ENCODE measurements around the gene ITGB7. TPM values are rescaled to one million over a fixed set of nuclear protein-coding genes. Genes with fewer than 3 reads are reported as not detected.
A peak's percentile ranks its signal among the peaks of the same experiment; 100 is the strongest.

The ITGB7 gene
- total and polyA plus RNA-seq, 12 donors, result 0.55 to 8.4 (median 1.1) TPM

DNA sequence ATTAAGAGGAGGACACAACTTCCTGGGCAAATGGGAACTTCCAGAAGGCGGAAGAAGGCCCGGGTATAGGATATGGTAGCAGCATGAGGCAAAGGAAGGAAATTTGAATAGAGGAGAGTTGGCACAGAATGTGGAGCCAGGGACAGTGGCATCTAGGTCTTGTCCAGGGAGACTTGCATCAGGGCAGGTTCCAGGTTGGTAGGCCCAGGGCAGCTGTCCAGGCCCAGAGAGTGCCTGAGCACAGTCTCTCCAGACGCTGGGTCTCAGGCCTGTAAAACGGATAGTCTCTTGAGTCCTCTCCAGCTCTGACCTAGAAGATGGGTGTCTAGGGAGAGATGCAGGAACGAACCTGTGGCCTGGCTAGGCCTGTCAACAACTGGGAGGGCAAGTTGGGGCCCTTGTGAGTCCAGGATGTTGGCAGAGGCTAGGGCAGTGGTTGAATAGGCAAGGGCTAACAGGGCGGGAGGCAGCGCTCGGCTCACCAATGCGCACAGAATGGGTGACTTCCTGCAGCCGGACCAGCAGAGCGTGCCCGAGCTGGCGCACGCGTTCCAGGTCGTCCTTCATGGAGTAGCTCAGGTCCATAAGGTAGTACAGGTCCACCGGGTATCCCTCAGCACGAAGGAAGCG lies 9.9 kb downstream of the ITGB7 start:
- peak in 3 of 8 donors; percentile 4 to 10 (median 7) for ATAC-seq
- intact Hi-C loops (cut with DNase I), result loop anchor here in 9 of 10 donors (1.0 to 10.0 kb wide), 6 partner anchors 35 to 132 kb away; no protein-coding TSS in a partner anchor
- Histone ChIP-seq H3K27me3 (no peaks in the 10 kb centered on the region), H3K27ac (peak overlapping the region in 1 of 10 donors; percentile 40), H3K9me3 (no peaks in the 10 kb centered on the region), H3K36me3 (peaks cover 0 to 25% (median 0%) of the 10 kb centered on the region in 9 donors), H3K4me1 (peaks cover 0 to 39% (median 8%) of the 10 kb centered on the region in 9 donors), H3K4me3 (peak overlapping the region in 7 of 10 donors; percentile 21 to 40 (median 36))
- TF ChIP-seq, protein P1, sequence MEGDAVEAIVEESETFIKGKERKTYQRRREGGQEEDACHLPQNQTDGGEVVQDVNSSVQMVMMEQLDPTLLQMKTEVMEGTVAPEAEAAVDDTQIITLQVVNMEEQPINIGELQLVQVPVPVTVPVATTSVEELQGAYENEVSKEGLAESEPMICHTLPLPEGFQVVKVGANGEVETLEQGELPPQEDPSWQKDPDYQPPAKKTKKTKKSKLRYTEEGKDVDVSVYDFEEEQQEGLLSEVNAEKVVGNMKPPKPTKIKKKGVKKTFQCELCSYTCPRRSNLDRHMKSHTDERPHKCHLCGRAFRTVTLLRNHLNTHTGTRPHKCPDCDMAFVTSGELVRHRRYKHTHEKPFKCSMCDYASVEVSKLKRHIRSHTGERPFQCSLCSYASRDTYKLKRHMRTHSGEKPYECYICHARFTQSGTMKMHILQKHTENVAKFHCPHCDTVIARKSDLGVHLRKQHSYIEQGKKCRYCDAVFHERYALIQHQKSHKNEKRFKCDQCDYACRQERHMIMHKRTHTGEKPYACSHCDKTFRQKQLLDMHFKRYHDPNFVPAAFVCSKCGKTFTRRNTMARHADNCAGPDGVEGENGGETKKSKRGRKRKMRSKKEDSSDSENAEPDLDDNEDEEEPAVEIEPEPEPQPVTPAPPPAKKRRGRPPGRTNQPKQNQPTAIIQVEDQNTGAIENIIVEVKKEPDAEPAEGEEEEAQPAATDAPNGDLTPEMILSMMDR (IDR thresholded peaks at IDR 0.05), result no peak
- no peak for DNase-seq
- WGBS, 2 donors, result 69 to 74% methylated on average over 19 of the region's 19 CpGs

DNA sequence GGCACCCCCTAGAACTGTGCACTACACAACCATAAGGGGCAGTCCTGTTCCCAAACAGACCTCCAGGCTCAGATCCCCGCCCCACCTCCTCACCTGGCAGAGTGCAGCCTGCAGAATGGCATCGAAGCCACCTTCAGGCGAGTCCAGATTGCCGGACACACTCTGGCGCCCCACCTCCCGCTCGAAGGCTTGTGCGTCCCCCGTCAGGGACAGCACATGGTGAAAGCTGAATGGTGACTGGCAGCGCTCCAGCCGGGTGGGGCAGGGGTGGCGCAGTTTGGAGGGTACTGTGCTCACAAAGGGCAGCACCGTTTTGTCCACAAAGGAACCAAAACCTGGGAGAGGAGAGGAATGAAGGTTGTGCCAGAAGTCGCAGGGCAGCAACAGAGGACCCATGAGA lies 10.6 kb downstream of the ITGB7 start:
- intact Hi-C loops (cut with DNase I), result loop anchor here in 8 of 10 donors (2.0 to 10.0 kb wide), 5 partner anchors 34 to 132 kb away; no protein-coding TSS in a partner anchor

DNA sequence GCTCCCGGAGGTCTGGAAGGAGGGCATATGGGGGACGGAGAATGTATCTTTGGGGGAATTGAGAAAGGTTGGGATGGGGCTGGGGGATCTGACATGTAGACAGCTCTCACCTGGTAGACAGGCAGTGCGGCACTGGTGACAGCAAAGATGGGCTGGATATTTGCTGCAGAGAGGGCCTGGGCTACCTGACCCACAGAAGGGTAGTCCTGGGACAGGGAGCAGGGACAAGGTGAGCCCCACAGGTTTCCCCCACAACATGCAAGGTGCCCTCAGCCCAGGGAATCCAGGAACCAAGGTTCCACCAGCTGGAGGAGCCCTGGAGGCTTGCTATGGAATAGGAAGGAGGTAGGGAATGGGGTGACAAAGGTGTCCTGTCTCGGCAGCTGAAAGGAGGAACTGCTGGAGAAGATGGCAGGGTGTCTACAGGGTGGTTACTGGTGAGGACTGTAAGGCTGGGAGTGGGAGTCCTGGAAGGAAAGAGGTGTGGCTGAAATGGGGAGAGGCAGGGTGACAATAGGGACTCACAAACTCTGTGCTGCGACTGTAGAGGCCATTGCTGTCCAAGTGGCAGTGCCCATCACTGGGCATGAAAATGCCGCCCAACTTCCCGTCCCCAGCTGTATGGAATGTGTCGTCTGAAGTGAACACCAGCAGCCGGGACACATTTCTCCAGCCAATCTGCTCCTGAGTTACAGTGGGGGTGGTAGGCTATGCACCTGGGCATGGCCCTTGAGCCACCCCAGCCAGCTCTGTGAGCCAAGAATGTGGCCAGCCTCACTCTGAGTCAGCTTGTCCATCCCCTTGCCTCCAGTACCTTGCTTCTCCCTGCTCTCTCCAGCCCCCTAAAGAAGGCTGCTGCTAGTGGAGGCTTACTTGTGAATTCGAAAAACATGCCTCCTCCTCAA lies 11.3 kb downstream of the ITGB7 start:
- H3K36me3 ChIP-seq, result peaks cover 0 to 39% (median 0%) of the 10 kb centered on the region in 9 donors
- no peak for DNase-seq
- peaks cover 0 to 27% (median 8%) of the 10 kb centered on the region in 9 donors for H3K4me1 ChIP-seq
- no peak overlapping the region for H3K4me3 ChIP-seq
- ATAC-seq, result no peak
- TF ChIP-seq, protein P1 (IDR thresholded peaks at IDR 0.05), result no peak
- intact Hi-C loops (cut with DNase I), result loop anchor here in 8 of 10 donors (2.0 to 10.0 kb wide), 5 partner anchors 33 to 131 kb away; no protein-coding TSS in a partner anchor
- 90% methylated on average over 10 of the region's 10 CpGs for WGBS, 2 donors
- H3K27me3 ChIP-seq, result no peaks in the 10 kb centered on the region
- no peaks in the 10 kb centered on the region for H3K9me3 ChIP-seq
- no peak overlapping the region for H3K27ac ChIP-seq

More for the DNA sequence above, 10.6 kb downstream of the ITGB7 start:
- Histone ChIP-seq H3K27me3 (no peaks in the 10 kb centered on the region), H3K9me3 (no peaks in the 10 kb centered on the region), H3K4me3 (no peak overlapping the region), H3K27ac (no peak overlapping the region), H3K4me1 (peaks cover 0 to 35% (median 8%) of the 10 kb centered on the region in 9 donors), H3K36me3 (peaks cover 0 to 32% (median 0%) of the 10 kb centered on the region in 9 donors)
- DNase-seq (no peak), ATAC-seq (no peak)
- TF ChIP-seq, protein P1 (IDR thresholded peaks at IDR 0.05), result no peak
- WGBS, 2 donors, result 86 to 91% methylated on average over 14 of the region's 14 CpGs

DNA sequence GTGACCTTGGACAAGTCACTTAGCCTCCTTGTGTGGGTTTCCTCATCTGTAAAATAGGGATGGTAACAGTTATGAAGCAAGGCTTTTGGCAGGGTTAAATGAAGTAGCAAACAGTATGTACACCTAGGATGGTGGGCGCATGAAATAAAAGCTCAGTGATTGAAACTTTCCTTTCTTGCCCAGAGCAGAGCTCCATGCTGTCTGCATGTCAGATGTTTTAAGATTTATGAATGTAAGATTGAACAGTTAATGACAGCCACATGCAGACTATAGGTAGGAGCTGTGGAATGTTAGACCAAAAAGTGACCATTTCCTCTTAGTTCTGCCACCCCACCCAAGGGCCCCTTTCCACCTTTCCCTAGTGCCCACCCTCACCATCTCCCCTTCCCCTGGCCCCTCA lies 12.1 kb downstream of the ITGB7 start:
- Histone ChIP-seq H3K27me3 (no peaks in the 10 kb centered on the region), H3K27ac (no peak overlapping the region), H3K36me3 (peaks cover 0 to 37% (median 0%) of the 10 kb centered on the region in 9 donors), H3K4me1 (peaks cover 0 to 25% (median 11%) of the 10 kb centered on the region in 9 donors), H3K9me3 (no peaks in the 10 kb centered on the region), H3K4me3 (no peak overlapping the region)
- DNase-seq, result no peak
- WGBS, 2 donors, result 97 to 100% methylated on average over 1 of the region's 1 CpG
- TF ChIP-seq, protein P1 (IDR thresholded peaks at IDR 0.05), result no peak
- intact Hi-C loops (cut with DNase I), result loop anchor here in 9 of 10 donors (5.0 to 10.0 kb wide), 4 partner anchors 33 to 130 kb away; no protein-coding TSS in a partner anchor
- no peak for ATAC-seq

Measured in heart right ventricle (tissue), 16 donors.